SH-SY5Y (cell line): ENCODE measurements around the gene HAVCR2.

ENCODE experiments used
- GATA2 ChIP-seq: IDR thresholded peaks from 2 replicates; pipeline ENCODE4 v1.6.1; 2011; ENCODE audit warnings: mild to moderate bottlenecking, low read depth, low read length
- GATA3 ChIP-seq: IDR thresholded peaks from 2 replicates; pipeline ENCODE4 v1.6.1; 2011; ENCODE audit warnings: low read depth, mild to moderate bottlenecking, low read length, moderate library complexity

DNA sequence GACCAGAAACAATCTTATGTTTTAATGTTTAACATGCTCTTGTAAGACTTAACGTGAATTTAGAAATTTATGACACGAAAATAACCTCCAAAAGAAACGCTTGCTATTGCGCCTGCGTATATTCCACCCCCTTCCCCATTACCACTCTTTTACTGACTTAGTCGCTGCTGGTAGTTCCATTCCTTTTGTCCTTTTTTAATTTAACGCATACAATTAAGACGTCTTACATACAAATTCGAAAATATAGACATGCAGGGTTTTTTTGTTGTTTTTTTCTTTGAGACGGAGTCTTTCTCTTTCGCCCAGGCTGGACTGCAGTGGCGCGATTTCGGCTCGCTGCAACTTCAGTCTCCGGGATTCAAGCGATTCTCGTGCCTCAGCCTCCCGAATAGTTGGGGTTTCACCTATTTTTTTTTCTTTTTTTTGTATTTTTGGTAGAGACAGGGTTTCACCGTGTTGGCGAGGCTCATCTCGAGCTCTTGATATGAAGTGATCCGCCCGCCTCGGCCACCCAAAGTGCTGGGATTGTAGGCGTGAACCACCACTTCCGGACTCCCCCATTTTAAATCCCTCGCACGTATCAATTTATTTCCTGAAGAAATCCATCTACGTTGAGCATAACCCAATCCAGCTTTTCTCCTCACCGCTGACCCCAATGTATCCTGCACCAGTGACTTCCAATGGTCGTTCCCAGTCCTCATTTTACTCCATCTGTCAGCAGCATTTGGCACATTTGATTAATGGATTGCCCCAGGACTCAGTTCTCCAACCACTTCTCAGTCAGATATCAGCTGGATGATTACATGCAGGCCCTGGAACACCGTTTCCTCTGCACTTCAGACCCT lies 34.5 kb upstream of the HAVCR2 start:
- TF ChIP-seq GATA2 (no peak), GATA3 (no peak)
